ENCODE results near the gene CEP19.

DNA sequence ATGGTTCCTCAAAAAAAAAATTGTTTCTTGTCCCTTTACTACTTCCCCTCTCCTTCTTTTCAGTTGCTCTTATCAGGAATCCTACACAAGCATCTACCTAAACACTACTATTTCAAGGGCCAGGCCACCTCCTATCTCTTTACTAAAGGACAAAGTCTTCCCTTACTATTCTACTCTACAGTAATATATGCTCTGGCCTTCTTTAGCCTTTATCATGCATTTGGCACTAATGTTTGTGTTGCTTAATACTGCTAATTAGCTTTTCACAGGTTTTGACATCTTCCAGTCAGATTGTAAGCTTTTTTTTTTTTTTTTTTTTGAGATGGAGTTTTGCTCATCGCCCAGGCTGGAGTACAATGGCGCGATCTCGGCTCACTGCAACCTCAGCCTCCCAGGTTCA lies 5.3 kb downstream of the CEP19 start:
- TF ChIP-seq POLR2A (IDR thresholded peaks at IDR 0.05) = no peak
- TF ChIP-seq, protein P1, sequence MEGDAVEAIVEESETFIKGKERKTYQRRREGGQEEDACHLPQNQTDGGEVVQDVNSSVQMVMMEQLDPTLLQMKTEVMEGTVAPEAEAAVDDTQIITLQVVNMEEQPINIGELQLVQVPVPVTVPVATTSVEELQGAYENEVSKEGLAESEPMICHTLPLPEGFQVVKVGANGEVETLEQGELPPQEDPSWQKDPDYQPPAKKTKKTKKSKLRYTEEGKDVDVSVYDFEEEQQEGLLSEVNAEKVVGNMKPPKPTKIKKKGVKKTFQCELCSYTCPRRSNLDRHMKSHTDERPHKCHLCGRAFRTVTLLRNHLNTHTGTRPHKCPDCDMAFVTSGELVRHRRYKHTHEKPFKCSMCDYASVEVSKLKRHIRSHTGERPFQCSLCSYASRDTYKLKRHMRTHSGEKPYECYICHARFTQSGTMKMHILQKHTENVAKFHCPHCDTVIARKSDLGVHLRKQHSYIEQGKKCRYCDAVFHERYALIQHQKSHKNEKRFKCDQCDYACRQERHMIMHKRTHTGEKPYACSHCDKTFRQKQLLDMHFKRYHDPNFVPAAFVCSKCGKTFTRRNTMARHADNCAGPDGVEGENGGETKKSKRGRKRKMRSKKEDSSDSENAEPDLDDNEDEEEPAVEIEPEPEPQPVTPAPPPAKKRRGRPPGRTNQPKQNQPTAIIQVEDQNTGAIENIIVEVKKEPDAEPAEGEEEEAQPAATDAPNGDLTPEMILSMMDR (IDR thresholded peaks at IDR 0.05) = no peak
